ENCODE data around the gene ELANE.
"Not testable (repeated sequence)": the region's sequence is repeated elsewhere in the genome, so short reads cannot be mapped to it uniquely, and the experiment has no call there.

The ELANE gene

DNA sequence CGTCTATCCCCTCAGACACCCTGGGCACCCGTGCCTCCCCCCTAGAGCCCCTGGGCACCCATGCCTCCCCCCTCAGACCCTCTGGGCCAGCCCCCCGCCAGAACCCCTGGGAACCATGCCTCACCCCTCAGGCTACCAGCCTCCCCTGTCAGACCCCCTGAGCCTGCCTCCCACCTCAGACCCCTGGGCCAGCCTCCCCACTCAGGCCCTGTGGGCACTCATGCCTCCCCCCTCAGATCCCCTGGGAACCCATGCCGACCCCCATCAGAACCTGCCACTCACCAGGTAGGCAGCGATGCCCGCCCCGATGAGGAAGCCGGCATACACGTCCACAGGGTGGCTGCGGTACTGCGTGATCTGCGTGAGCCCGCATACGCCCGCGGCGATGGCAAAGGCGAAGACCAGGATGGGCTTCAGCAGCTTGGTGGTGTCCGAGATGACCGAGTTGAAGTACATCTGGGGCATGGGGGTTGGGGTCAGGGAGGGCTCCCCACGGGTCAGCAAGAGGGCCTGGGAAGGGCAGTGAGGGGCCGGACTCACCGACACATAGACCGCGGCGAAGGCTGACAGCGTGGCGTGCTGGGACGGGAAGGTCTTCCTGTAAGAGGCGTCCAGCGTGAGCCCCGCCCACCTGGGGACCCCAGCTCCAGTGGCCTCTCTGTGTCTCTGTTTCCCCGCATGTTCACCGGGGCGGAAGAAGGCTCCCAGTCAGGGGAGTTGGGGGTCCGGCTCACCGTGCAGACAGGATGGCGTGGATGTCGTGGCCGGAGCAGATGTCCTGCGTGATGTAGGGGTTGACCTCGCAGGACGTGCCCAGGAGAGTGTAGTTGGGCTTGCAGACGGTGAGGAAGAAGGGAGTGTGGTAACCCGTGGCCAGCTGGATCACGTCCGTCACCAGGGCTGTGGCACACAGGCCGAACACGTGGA is 37.7 kb upstream of the ELANE start:
- DNase-seq, result no peak

GRCh38 chr19:815079-815774 is 36.9 kb upstream of the ELANE start:
- no peak for DNase-seq

- no peak for DNase-seq
Measured at GRCh38 chr19:815775-816499, 36.2 kb upstream of the ELANE start.

- no peak for DNase-seq
Measured at GRCh38 chr19:816500-816857, 35.6 kb upstream of the ELANE start.

GRCh38 chr19:820212-820611 is 31.9 kb upstream of the ELANE start:
- not testable (repeated sequence) for DNase-seq

DNA sequence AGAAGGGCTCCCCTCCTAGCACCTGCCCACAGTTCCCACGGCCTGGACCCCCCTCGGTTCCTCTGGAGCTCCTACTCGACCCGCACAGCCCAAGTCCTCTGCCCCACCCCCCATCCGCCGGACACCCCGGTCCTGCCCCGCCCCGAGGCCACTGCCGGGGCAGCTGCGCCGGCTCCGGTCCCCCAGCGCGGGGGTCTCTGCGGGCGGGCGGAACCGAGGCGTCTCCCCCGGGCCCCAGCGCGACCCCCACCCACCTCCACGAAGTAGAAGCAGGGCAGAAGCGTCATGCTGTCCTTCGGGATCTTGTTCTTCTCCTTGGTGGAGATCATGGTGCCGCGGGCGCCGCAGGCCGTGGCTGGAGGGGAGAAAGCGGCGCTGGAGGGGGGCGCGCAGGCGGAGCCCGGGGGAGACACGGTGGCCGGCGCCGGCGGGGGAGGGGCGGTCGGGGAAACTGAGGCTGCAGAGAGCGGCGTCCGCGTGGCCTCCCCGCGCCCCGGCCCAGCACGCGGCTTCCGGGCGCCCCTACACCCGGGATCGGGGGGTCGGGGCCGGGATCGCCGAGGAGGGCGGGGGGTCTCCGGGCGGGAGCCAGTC is 30.8 kb upstream of the ELANE start:
- no peak for DNase-seq

GRCh38 chr19:821825-822503 is 30.1 kb upstream of the ELANE start, which contains the start of gene PLPPR3:
Gene PLPPR3, minus strand, starts transcription at chr19:821955. Its CDS starts 396 bp downstream, at chr19:821559.
- DNase-seq, result no peak

GRCh38 chr19:823565-824121 is 28.5 kb upstream of the ELANE start:
- no peak for DNase-seq

DNA sequence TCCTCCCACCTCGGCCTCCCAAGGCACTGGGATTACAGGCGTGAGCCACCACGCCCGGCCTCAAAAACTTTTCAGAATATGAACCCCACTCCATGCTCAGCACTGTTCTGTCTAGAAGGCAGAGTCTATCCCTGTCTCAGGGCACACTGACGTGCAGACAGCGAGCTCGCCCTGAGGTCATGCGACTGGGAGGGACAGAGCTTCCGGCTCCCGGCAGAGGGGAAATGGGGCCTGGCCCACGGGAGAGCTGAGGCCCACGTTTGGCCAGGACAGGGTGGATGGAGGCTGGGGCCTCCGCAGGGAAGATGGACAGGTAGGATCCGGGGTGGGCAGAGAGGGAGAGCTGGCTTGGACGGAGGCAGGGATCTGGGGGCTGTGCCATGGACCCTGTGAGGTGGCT is 27.2 kb upstream of the ELANE start:
- no peak for DNase-seq

GRCh38 chr19:825897-826644 is 26.0 kb upstream of the ELANE start:
- DNase-seq, result no peak

DNA sequence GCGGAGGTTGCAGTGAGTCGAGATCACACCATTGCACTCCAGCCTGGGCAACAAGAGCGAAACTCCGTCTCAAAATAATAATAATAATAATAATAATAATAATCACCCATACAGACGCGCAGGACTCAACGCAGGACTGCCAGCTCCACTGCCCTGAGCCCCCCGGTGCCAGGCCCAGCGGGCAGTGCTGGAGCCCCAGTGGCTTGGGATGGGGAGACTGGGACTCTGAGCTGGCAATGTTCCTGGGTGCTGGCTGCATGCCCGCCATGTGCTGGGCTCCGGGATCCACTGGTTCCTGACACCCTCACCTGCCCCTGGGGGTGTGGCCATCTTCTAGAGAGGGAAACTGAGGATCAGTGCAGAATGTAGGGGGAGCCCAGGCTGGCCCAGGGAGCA is 24.8 kb upstream of the ELANE start:
- DNase-seq, result no peak

GRCh38 chr19:827710-828321 is 24.3 kb upstream of the ELANE start, which contains the start of gene AZU1:
Gene AZU1, plus strand, starts transcription at chr19:827837. Its CDS starts 10 bp downstream, at chr19:827847.
- DNase-seq, result no peak

GRCh38 chr19:829129-829758 is 22.9 kb upstream of the ELANE start:
- DNase-seq, result no peak

GRCh38 chr19:831407-832369 is 20.4 kb upstream of the ELANE start:
- DNase-seq, result no peak

DNA sequence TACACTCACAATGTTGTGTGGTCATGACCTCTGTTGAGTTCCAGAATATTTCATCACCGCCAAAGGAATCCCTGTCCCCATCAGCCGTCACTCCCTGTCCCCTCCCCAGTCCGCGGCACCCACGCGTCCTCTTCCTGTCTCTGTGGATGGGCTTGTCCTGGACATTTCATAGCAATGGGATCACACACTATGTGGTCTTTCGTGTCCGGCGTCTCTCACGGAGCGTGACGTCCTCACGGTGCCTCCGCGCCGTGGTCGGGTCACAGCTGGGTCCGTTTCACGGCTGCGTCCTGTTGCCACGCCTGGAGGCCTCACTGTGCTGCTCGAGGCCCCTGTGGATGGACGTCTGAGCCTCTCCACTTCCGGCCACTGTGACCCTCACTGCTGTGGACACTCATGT is 17.9 kb upstream of the ELANE start:
- no peak for DNase-seq

GRCh38 chr19:835210-835810 is 16.8 kb upstream of the ELANE start:
- no peak for DNase-seq

DNA sequence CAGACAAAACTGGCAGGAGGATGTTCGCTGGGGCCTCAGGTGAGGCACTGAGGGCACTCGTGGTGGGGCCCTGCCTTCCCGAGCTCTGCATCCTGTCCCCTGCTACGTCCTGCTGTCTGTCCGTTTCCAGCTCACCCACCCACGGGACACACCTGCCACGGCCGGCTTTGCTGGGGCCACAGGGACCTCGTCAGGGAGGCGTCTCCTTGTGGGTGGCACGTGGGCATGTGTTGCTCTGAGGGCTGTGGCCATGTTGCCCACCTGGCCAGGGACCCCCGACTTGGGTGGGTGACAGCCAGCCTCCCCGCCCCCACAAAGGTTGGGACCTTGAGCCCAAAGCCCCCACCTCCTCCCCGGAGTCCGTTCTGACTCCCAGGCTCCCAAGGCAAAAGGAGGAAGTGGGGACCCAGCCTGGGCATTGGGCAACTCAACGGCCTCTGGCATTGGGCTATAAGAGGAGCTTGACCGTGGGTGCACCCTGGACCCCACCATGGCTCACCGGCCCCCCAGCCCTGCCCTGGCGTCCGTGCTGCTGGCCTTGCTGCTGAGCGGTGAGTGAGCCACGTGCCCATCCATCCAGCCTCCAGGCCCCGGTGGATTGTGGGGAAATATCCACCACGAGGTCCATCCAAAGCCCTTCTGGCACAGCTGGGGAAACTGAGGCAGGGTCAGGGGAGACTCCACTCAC is 11.4 kb upstream of the ELANE start, which contains the start of gene PRTN3:
PRTN3 (plus strand) TSS at position 481 of the 688 bp plus-strand sequence; CDS start at position 491, 10 bp downstream.
- no peak for DNase-seq

DNA sequence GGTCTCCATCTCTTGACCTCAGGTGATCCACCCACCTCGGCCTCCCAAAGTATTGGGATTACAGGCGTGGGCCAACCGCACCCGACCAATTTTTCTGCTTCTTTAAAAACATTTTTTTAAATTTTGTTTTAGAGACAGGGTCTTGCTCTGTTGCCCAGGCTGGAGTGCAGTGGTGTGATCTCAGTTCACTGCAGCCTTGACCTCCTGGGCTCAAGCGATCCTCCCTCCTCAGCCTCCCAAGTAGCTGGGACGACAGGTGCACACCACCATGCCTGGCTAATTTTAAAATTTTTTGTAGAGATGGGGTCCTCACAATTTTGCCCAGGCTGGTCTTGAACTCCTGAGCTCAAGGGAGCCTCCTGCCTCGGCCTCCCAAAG is 9.3 kb upstream of the ELANE start:
- not testable (repeated sequence) for DNase-seq

Data from activated CD8-positive, alpha-beta memory T cell treated with anti-CD3 and anti-CD28 coated beads, Interleukin-2, amount 50 U/mL, for 4 hours (primary cell).